Stimulated activated CD4-positive, alpha-beta T cell treated with anti-CD3 and anti-CD28 coated beads, Interleukin-2, amount 100 ng/mL, for 4 hours (primary cell): Measurements from ENCODE around the gene ZNF524.
A peak's percentile ranks its signal among the peaks of the same experiment; 100 is the strongest.
"Not testable (repeated sequence)": the region's sequence is repeated elsewhere in the genome, so short reads cannot be mapped to it uniquely, and the experiment has no call there.

ENCODE experiments used
- DNase-seq: peaks from one replicate; pipeline ENCODE4 v3.0.0-alpha.2; 2020; ENCODE audit warnings: low read depth

The ZNF524 gene

GRCh38 chr19:55599842-55600661 is at the start of gene ZNF524:
Gene ZNF524 (plus strand): TSS chr19:55600288. CDS start chr19:55602113, 1,825 bp downstream.
- DNase-seq = peak; percentile 78

DNA sequence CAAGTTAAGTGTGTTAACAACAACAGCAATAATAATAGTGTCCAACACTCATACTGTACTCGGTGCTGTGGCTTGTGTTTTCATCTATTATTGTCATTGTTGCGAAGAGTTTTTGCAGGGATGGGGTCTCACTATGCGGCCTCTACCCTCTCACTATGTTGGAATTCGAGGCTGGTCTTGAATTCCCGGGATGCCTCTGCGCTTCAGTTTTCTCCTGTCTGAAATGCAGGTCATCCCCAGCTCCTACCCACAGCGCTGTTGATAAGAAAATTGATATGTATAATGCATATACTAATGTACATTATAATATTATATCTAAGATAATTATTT is 49.8 kb upstream of the ZNF524 start:
- no peak for DNase-seq

DNA sequence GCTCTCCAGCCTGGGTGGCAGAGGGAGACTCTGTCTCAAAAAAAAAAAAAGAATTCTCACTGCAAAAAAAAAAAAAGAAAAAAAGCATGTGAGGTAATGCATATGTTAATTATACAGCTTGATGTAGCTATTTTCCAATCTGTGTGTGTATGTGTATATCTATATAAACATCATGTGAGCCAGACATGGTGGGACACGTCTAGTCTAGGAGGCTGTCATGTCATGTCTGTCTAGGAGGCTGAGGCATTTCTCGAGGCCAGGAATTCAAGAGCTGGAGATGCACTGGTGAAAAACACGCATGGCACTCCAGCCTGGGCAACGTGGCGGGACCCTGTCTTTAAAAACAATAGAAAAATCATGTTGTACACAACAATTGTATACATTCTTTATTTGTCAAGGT is 47.9 kb upstream of the ZNF524 start:
- DNase-seq = no peak

GRCh38 chr19:55552620-55553019 is 47.5 kb upstream of the ZNF524 start:
- DNase-seq = no peak

GRCh38 chr19:55553217-55554182 is 46.6 kb upstream of the ZNF524 start:
- DNase-seq = no peak

GRCh38 chr19:55554302-55554701 is 45.8 kb upstream of the ZNF524 start:
- DNase-seq = no peak

DNA sequence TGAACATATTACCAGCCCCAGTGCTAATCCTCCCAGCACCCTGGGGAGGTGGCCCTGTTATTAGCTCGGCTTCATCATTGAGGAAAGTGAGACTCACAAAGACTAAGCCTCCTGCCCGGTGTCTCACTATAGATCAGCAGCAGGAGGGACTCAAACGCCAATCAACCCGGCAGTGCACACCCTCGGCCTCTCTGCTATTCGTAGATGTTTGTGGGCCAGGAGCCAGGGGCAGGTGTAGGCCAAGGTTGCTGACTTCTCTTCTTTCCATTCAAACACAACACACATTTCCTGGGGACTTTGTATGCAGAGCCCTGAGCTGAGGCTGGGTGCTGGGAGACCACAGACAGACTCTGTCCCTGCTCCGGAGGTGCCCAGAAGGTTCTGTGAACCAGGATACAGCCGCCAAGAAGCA is 45.3 kb upstream of the ZNF524 start:
- DNase-seq = no peak

DNA sequence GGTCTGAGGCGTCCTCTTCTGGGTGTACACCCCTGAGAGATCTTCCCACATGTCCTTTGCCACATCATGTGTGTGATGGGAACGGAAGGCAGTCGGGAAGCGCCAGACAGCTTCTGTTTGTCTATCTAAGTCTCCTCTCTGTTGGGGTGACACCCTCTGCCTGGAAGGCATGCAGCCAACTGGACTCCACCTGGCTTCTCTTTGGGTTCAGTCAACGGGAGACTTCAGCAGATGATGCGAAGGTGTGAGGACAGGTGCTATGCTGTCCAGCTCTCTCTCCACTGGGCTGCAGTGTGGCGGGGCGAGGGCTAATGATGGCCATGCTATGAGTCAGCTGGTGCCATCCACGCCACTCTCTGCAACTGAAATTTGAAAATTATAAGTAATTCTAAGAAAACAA is 40.4 kb upstream of the ZNF524 start:
- DNase-seq = no peak

DNA sequence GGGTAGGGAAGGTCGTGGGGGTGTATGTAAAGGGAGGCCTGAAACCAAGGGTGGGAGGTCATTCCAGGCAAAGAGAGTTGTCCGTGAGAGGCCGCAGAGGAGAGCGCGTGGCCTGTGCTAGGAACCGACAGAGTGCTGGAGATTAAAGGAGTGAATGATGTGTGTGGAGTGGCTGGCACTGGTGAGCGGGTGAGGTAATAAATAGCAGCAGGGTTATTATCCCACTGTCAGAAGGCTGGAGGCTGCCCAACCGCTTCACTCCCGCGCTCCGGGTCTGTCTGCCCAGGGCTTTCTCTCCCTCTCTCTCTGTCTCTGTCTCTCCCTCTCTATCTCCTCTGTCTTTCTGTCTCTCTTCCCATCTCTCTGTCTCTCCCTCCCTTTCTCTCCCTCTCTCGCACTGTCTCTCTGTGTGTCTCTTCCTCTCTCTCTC is 36.8 kb upstream of the ZNF524 start:
- DNase-seq = no peak

DNA sequence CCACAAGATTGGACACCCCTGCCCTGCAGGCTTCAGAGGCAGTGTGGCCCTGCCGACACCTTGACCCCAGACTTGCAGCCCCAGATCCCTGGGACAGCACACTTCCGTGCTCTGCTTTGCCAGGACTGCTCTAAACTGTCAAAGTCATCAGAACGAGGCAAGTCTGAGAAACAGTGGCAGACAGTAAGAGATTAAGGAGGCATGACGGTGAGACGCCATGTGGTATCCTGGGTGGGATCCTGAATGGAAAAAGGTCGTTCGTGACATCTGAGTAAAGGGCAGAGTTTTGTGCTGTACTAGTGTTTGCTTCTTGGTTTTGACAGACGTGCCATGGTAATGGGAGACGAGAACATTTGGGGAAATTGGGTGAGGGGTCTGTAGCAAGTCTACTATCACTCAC is 33.3 kb upstream of the ZNF524 start:
- no peak for DNase-seq

DNA sequence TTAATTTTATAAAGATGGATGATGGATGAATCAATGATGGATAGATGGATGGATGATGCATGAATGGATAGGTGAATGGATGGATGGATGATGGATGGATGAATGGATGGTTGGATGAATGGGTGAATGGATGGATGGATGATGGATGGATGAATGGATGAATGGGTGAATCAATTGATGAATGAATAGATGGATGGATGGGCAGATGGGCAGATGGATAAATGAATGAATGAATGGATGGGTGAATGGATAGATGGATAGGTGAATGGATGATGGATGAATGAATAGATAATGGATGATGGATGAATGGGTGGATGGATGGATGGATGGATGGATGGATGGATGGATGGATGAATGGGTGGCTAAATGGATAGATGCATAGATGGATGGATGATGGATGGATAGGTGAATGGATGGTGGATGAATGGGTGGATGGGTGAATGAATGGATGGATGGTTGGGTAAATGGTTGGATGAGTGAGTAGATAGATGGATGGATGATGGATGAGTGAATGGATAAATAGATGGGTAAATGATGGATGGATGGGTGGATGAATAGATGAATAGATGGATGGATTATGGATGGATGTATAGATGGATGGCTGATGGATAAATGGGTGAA is 32.3 kb upstream of the ZNF524 start:
- no peak for DNase-seq

- DNase-seq = not testable (repeated sequence)
These were observed 30.6 kb upstream of the ZNF524 start for GRCh38 chr19:55569477-55569876.

DNA sequence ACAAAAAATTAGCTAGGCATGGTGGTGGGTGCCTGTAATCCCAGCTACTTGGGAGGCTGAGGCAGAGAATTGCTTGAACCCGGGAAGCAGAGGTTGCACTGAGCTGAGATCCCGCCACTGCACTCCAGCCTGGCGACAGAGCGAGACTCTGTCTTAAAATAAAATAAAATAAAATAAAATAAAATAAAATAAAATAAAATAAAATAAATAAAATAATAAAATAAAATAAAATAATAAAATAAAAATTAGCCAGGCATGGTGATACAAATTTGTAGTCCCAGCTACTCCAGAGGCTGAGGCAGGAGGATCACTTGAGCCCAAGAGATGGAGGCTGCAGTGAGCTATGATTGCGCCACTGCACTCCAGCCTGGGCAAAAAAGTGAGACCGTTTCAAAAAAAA is 26.2 kb upstream of the ZNF524 start:
- DNase-seq = not testable (repeated sequence)

GRCh38 chr19:55576746-55577145 is 23.3 kb upstream of the ZNF524 start:
- DNase-seq = no peak

- no peak for DNase-seq
These were observed 21.9 kb upstream of the ZNF524 start for GRCh38 chr19:55578031-55578760.

DNA sequence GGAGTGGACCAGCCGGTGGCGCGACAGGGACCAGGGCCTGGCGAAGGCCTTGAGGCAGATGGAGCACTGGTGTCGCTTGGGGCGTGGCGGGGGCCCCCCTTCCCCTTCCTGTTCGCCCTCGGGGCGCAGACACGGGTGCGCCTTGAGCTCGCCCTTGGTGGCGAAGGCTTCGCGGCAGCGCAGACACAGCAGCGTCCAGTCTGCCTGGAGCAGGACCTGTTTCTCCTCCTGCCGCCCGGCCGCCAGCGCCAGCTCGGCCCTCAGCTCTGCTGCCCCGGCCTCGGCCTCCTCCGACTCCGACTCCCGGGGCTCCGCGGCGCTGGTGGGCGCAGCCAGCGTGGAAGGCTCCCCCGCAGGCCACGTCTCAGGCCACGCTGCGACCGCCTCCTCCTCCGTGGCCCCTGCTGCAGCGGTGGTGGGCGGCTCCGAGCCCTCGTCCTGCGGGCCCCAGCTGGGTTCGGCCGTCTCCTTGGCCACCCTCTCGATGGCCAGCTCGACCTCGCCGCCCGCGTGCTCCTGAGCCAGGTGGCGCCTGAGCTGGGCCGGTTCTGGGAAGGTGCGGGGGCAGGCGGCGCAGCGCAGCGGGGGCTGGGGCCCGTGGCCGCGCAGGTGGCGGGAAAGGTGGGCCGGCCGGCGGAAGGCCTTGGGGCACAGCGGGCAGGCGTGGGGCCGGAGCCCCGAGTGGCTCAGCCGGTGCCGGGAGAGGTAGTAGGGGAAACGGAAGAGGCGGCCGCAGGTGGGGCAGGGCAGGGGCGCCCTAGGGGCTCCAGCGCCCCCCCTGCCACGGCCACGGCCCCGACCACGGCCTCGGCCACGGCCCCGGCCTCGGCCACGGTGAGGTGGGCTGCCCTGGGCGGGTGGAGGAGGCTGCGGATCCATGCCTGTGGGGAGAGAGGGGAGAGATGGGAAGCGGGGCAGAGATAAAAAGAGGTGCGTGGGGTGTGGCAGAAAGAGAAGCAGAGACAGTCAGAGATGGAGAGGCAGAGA is 21.0 kb upstream of the ZNF524 start:
- DNase-seq = no peak

DNA sequence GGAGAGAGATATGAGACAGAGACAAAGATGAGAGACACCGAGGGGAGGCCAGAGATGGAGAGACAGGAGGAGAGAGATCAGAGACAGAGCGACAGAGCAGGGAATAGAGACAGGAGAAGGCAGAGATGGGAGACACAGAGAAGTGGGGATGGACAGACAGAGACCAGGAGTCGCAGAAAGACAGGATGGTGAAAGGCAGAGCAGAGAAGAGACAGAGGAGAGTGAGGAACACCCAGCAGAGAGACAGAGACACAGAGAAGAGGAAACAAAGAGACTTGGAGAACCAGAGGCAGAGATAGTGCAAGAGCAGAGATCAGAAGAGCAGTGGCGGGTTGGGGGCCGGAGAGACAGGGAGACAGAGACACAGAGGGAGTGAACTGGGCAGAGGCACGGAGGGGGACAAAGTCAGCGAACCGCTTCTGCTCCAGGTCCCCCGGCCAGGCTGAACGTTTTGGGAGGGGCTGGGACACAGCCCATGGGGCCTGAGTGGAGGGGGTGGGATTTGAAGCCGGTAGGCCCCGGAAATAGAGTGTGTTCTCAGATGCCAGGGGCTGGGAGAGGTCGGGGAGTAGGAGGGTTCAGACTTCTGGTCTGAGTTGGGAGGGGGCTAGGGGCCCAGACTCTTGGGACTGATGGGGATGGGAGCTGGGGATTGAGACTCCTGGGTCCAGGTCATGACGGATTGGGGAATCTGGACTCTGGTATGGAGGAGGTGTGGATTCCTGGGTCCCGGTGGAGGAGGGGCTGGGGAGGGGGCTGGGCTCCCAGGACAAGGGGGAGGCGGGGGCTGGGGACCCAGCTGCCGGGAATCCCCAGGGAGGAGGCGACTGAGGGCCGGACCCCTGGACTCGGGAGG is 20.1 kb upstream of the ZNF524 start:
- DNase-seq = no peak

- DNase-seq = peak; percentile 52
These were observed 19.4 kb upstream of the ZNF524 start, which contains the start of gene ZNF579 for GRCh38 chr19:55580628-55581144. Gene ZNF579 (minus strand): TSS chr19:55580848. CDS start chr19:55579639, 1,209 bp downstream.

DNA sequence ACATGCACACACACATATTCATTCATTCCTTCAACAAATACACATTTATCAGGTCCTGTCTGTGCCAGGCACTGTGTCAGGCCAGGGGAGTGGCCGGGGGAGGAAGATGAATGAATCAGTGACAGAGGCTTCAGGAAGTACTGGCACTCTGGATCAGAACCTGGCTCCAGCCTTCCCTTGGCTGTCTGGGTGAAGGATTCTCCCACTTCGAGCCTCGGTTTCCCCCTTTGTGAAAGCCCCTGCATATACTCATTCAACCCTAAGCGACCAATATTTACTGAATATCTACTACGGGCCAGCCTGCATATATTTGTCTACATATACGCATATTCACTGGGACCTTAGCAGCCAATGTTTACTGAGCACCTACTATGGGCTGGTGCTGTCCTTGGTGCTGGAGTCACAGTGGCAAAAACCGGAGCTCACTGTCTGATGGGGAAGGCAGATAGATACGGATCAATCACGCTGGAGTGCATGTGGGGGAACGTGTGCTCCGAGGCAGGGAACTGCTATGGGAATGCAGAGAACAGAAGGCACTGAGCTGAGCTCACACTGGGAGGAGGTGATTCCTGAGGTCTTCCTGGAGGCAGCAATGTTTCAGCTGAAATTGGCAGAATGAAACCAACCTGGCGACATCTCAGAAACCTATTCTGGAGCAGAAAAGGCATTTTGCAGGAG is 18.8 kb upstream of the ZNF524 start:
- DNase-seq = no peak
